Naive thymus-derived CD8-positive, alpha-beta T cell (primary cell): ENCODE data around the gene PKP3. TPM values are rescaled to one million over a fixed set of nuclear protein-coding genes. Genes with fewer than 3 reads are reported as not detected.
"Not testable (repeated sequence)": the region's sequence is repeated elsewhere in the genome, so short reads cannot be mapped to it uniquely, and the experiment has no call there.

ENCODE experiments used
- ATAC-seq, 2 donors: fragments of 150-1000 bp; cut with Tn5 transposase in 1 of 2; sonication (Bioruptor Pico), chemical (Tn5 transposase) in 1 of 2; 1 replicate in 1 of 2; 2 replicates in 1 of 2; pipeline ENCODE4 v1.10.0; 2021; ENCODE audit warnings: mild to moderate bottlenecking in 2 of 2, moderate library complexity in 2 of 2
- POLR2A ChIA-PET: fragments of 350-600 bp; sonication (Branson Sonifier 250); formaldehyde crosslinking; loops from one replicate; lab custom pipeline; 2021; ENCODE audit warnings: antibody characterized with exemption; lab: Charles Lee
- DNase-seq, 10 donors: peaks; one replicate each; pipeline versions ENCODE4 v3.0.0 to v3.0.0-alpha.2; 2020 to 2022
- H3K27ac Mint-ChIP-seq, 10 donors: one replicate each; pipeline ENCODE4 v1.8.0; 2020 to 2022; ENCODE audit warnings: mild to moderate bottlenecking in 10 of 10, mixed read lengths in 10 of 10, moderate library complexity in 4 of 10, inconsistent platforms in 1 of 10
- H3K27me3 Mint-ChIP-seq, 5 donors: one replicate each; pipeline ENCODE4 v1.8.0; 2021 to 2022; ENCODE audit warnings: mixed read lengths in 5 of 5
- H3K36me3 Mint-ChIP-seq, 3 donors: one replicate each; pipeline ENCODE4 v1.8.0; 2020 to 2022; ENCODE audit warnings: mixed read lengths in 3 of 3, mild to moderate bottlenecking in 2 of 3, inconsistent platforms in 1 of 3
- H3K4me1 Mint-ChIP-seq, 4 donors: one replicate each; pipeline ENCODE4 v1.8.0; 2021 to 2022; ENCODE audit warnings: mixed read lengths in 4 of 4
- H3K4me3 Mint-ChIP-seq, 10 donors: one replicate each; pipeline ENCODE4 v1.8.0; 2020 to 2022; ENCODE audit warnings: mild to moderate bottlenecking in 10 of 10, mixed read lengths in 10 of 10, moderate library complexity in 6 of 10, inconsistent platforms in 1 of 10
- H3K9me3 Mint-ChIP-seq, 9 donors: one replicate each; pipeline ENCODE4 v1.8.0; 2020 to 2022; ENCODE audit warnings: mixed read lengths in 9 of 9, mild to moderate bottlenecking in 3 of 9, inconsistent platforms in 1 of 9, moderate library complexity in 1 of 9
- polyA plus RNA-seq, 3 donors: library from polyadenylated mRNA; unstranded; fragments of 300-500 nt; fragmentation: Illumina TruSeq; gene quantifications; one replicate each; pipeline ENCODE4 v1.2.3, GENCODE V29; 2021
- total RNA-seq, 8 experiments: library from RNA in 2 of 8; stranded (reverse) in 2 of 8; gene quantifications; one replicate each; pipeline ENCODE4 v1.2.3 and lab custom pipeline; 2021 to 2026

PKP3 gene
- total and polyA plus RNA-seq, 5 experiments from 2014 or later: 0.15 to 0.47 (median 0.23) TPM; not detected in 1

GRCh38 chr11:393219-394033 lies 583 bp upstream of the PKP3 start:
- H3K9me3 Mint-ChIP-seq: peaks cover 0 to under 1% (median 0%) of the 10 kb centered on the region in 9 donors
- peaks cover 1 to 3% (median 2%) of the 10 kb centered on the region in 4 donors for H3K4me1 Mint-ChIP-seq
- no peaks in the 10 kb centered on the region for H3K27me3 Mint-ChIP-seq
- POLR2A ChIA-PET: no interaction called here
- no peak for DNase-seq
- ATAC-seq: no peak
- no peak overlapping the region for H3K4me3 Mint-ChIP-seq
- no peak overlapping the region for H3K27ac Mint-ChIP-seq
- no peaks in the 10 kb centered on the region for H3K36me3 Mint-ChIP-seq

DNA sequence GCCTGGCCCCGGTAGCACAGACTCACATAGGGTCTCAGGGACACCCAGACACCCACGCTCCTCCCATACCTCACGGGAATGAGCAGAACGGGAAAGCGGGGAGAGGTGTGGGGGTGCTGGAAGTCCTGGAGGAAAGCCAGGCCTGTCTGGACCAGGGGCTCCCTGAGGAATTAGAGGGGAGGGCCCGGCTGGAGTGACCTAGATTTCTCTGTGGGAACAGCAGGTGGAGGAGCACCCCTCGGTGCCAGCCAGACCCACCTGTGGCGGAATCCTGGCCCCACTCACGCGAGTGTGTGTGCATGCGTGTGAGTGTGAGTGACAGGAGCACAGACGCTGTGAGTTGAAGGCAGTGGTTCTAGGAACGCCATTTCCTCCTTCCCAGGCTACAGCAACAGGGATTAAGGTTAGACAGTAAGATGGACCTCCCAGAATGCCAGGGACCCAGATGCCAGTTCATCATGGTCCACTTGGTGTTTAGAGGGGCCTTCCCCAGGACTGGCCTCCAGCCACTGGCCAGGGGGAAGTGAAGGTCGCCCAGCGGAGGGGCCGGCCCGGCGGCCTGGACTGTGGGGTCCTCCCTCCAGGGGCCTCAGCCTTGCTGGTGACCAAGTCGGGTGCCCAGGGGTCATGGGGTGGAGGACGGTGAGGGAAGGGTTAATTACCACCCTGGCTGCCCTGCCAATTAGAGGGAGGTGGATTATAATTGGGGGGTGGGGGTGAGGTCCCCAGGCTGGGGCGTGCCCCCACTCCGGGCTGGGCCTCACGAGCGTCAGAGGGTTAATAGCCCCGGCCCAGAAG lies 1.0 kb downstream of the PKP3 start:
- ATAC-seq: no peak
- H3K36me3 Mint-ChIP-seq: no peaks in the 10 kb centered on the region
- H3K27me3 Mint-ChIP-seq: peaks cover 0 to 4% (median 0%) of the 10 kb centered on the region in 5 donors
- POLR2A ChIA-PET: no interaction called here
- peak overlapping the region in 1 of 10 donors; percentile 65 for H3K27ac Mint-ChIP-seq
- DNase-seq: no peak
- H3K4me3 Mint-ChIP-seq: peak overlapping the region in 1 of 10 donors; percentile 42
- H3K4me1 Mint-ChIP-seq: peaks cover 0 to 6% (median 4%) of the 10 kb centered on the region in 4 donors
- H3K9me3 Mint-ChIP-seq: no peaks in the 10 kb centered on the region

DNA sequence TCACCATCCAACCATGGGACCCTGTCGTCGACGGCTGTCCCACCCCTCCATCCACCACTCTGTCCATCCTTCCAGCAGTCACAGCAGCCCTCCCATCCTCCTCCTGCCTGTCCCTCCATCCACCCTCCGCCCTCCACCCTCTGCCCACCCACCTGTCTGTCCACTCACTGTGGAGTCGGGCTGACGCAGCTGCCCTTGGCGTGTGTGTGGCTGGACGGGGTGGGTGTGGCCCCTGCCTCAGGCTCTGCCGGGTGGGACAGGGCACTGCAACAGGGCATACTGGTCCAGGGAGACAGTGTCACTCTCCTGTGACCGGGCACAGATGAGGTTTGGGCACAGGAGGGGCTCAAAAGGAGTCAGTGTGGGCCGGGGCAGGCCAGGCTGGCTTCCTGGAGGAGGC lies 1.9 kb downstream of the PKP3 start:
- Mint-ChIP-seq H3K27ac (no peak overlapping the region), H3K4me1 (peaks cover 0 to 6% (median 4%) of the 10 kb centered on the region in 4 donors), H3K36me3 (no peaks in the 10 kb centered on the region), H3K4me3 (peak overlapping the region in 5 of 10 donors; percentile 23 to 59 (median 45)), H3K9me3 (no peaks in the 10 kb centered on the region), H3K27me3 (peaks cover 0 to 4% (median 0%) of the 10 kb centered on the region in 5 donors)
- ATAC-seq (no peak), DNase-seq (no peak)
- POLR2A ChIA-PET: interaction anchor here (1.0 to 2.0 kb wide), 3 partner anchors 11 to 57 kb away, joined by 3 to 19 read pairs (median 3); partner anchors contain the start of gene PTDSS2

DNA sequence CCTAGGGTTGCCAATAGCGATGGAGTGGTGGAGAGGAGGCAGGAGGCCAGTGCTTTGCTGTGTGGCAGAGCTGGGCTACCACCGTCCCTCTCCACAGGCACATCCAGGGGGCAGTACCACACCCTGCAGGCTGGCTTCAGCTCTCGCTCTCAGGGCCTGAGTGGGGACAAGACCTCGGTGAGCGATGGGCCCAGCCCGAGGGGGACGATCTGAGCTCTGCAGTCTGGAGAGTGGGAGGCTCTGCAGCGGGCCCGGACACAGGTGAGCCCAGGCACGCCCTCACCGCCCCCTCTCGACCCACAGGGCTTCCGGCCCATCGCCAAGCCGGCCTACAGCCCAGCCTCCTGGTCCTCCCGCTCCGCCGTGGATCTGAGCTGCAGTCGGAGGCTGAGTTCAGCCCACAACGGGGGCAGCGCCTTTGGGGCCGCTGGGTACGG lies 2.5 kb downstream of the PKP3 start:
- DNase-seq (no peak), ATAC-seq (peak; percentile 61 to 70)
- Mint-ChIP-seq H3K27me3 (peaks cover 0 to 4% (median 0%) of the 10 kb centered on the region in 5 donors), H3K27ac (no peak overlapping the region), H3K36me3 (no peaks in the 10 kb centered on the region), H3K4me3 (peak overlapping the region in 6 of 10 donors; percentile 8 to 59 (median 32)), H3K9me3 (no peaks in the 10 kb centered on the region), H3K4me1 (peaks cover 0 to 6% (median 4%) of the 10 kb centered on the region in 4 donors)
- POLR2A ChIA-PET: interaction anchor here (0.5 to 2.0 kb wide), 12 partner anchors 10 to 117 kb away, joined by 3 to 19 read pairs (median 3); partner anchors contain the start of genes IFITM2 and PTDSS2

DNA sequence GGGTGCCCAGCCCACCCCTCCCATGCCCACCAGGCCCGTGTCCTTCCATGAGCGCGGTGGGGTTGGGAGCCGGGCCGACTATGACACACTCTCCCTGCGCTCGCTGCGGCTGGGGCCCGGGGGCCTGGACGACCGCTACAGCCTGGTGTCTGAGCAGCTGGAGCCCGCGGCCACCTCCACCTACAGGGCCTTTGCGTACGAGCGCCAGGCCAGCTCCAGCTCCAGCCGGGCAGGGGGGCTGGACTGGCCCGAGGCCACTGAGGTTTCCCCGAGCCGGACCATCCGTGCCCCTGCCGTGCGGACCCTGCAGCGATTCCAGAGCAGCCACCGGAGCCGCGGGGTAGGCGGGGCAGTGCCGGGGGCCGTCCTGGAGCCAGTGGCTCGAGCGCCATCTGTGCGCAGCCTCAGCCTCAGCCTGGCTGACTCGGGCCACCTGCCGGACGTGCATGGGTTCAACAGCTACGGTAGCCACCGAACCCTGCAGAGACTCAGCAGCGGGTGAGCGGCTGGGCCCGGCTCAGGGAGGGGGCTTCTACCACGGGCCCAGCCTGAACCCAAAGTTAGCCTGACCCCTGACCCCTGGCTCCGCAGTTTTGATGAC lies 3.0 kb downstream of the PKP3 start:
- Mint-ChIP-seq H3K27me3 (peaks cover 0 to 4% (median 0%) of the 10 kb centered on the region in 5 donors), H3K36me3 (no peaks in the 10 kb centered on the region), H3K4me1 (peaks cover 0 to 6% (median 4%) of the 10 kb centered on the region in 4 donors), H3K4me3 (peak overlapping the region in 5 of 10 donors; percentile 14 to 59 (median 38)), H3K9me3 (no peaks in the 10 kb centered on the region), H3K27ac (no peak overlapping the region)
- DNase-seq: peak in 6 of 10 donors; percentile 29 to 54 (median 45)
- ATAC-seq: peak; percentile 78 to 92
- POLR2A ChIA-PET: interaction anchor here (0.5 to 2.0 kb wide), 12 partner anchors 10 to 118 kb away, joined by 3 to 19 read pairs (median 3); partner anchors contain the start of genes IFITM2 and PTDSS2

GRCh38 chr11:398826-399225 lies 4.8 kb downstream of the PKP3 start:
- Mint-ChIP-seq H3K4me1 (peaks cover 0 to 6% (median 4%) of the 10 kb centered on the region in 4 donors), H3K9me3 (no peaks in the 10 kb centered on the region), H3K36me3 (no peaks in the 10 kb centered on the region), H3K27ac (peak overlapping the region in 1 of 10 donors; percentile 89), H3K4me3 (peak overlapping the region in 2 of 10 donors; percentile 57 to 64), H3K27me3 (peaks cover 0 to 4% (median 0%) of the 10 kb centered on the region in 5 donors)
- no peak for ATAC-seq
- DNase-seq: no peak
- POLR2A ChIA-PET: interaction anchor here (1.5 kb wide), 1 partner anchor 18 kb away, joined by 3 read pairs; no protein-coding TSS in a partner anchor

DNA sequence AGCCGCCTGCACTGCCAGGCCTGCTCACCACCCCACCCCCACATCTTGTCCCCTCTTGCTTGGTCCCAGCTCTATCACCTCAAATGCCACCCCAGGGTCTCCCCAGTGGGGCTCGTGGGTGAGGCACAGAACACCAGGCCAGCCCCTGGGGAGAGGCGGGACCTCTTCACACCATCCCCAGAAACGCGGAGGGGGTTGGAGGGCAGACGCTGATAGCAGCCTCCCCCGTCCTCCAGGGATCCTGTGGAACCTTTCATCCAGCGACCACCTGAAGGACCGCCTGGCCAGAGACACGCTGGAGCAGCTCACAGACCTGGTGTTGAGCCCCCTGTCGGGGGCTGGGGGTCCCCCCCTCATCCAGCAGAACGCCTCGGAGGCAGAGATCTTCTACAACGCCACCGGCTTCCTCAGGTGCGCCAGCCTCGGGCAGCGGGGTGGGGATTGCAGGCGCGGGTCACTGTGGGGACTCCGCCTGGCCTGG lies 5.8 kb downstream of the PKP3 start:
- DNase-seq: peak in 1 of 10 donors; percentile 4
- Mint-ChIP-seq H3K27ac (peak overlapping the region in 2 of 10 donors; percentile 13 to 51), H3K9me3 (no peaks in the 10 kb centered on the region), H3K27me3 (peaks cover 0 to 4% (median 0%) of the 10 kb centered on the region in 5 donors), H3K4me3 (peak overlapping the region in 3 of 10 donors; percentile 6 to 43 (median 15)), H3K4me1 (peaks cover 0 to 10% (median 5%) of the 10 kb centered on the region in 4 donors), H3K36me3 (no peaks in the 10 kb centered on the region)
- no peak for ATAC-seq
- POLR2A ChIA-PET: interaction anchor here (1.5 kb wide), 1 partner anchor 17 kb away, joined by 3 read pairs; no protein-coding TSS in a partner anchor

- H3K27ac Mint-ChIP-seq: no peak overlapping the region
- peaks cover 0 to 3% (median 0%) of the 10 kb centered on the region in 3 donors for H3K36me3 Mint-ChIP-seq
- DNase-seq: no peak
- peaks cover 3 to 12% (median 6%) of the 10 kb centered on the region in 4 donors for H3K4me1 Mint-ChIP-seq
- peaks cover 0 to 4% (median 0%) of the 10 kb centered on the region in 5 donors for H3K27me3 Mint-ChIP-seq
- POLR2A ChIA-PET: no interaction called here
- H3K4me3 Mint-ChIP-seq: no peak overlapping the region
- no peaks in the 10 kb centered on the region for H3K9me3 Mint-ChIP-seq
- ATAC-seq: no peak
These were observed 6.3 kb downstream of the PKP3 start for GRCh38 chr11:400241-400689.

DNA sequence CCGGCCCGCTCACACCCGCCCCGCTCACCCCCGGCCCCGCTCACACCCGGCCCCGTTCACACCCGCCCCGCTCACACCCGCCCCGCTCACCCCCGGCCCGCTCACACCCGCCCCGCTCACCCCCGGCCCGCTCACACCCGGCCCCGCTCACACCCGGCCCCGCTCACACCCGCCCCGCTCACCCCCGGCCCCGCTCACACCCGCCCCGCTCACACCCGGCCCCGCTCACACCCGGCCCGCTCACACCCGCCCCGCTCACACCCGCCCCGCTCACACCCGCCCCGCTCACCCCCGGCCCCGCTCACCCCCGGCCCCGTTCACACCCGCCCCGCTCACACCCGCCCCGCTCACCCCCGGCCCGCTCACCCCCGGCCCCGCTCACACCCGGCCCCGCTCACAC lies 7.2 kb downstream of the PKP3 start:
- DNase-seq, H3K36me3 Mint-ChIP-seq, H3K27me3 Mint-ChIP-seq, POLR2A ChIA-PET, H3K4me3 Mint-ChIP-seq, H3K27ac Mint-ChIP-seq, H3K9me3 Mint-ChIP-seq, ATAC-seq: not testable (repeated sequence)
- H3K4me1 Mint-ChIP-seq: peaks cover 8 to 16% (median 8%) of the 10 kb centered on the region in 4 donors

DNA sequence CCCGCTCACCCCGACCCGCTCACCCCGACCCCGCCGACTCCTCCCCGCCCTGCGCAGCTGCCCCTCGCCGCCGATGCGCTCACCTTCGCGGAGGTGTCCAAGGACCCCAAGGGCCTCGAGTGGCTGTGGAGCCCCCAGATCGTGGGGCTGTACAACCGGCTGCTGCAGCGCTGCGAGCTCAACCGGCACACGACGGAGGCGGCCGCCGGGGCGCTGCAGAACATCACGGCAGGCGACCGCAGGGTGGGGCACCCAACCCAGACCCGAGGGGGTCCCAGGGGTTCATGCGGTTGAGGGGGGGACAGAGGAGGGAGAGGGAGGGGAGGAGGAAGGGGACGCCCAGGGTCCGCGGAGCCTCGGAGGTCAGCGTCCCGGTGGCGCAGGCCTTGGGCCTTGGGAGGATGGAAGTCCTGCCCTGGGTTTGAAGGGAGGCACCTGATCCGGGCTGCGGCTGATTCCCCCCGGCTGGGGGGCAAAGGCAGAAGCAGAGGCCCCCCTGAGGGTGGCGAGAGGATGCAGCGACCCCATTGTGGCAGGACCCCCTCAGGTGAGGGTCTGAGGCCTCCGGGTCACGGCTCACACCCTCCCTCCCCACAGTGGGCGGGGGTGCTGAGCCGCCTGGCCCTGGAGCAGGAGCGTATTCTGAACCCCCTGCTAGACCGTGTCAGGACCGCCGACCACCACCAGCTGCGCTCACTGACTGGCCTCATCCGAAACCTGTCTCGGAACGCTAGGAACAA lies 9.2 kb downstream of the PKP3 start:
- POLR2A ChIA-PET: interaction anchor here (0.9 to 6.7 kb wide), 5 partner anchors 11 to 196 kb away, joined by 3 to 100 read pairs (median 3); partner anchors contain the start of genes BET1L, RIC8A and SIGIRR
- Mint-ChIP-seq H3K4me1 (peaks cover 5 to 22% (median 11%) of the 10 kb centered on the region in 4 donors), H3K4me3 (peak overlapping the region in 1 of 10 donors; percentile 45), H3K36me3 (peaks cover 0 to 6% (median 0%) of the 10 kb centered on the region in 3 donors), H3K27ac (no peak overlapping the region), H3K27me3 (peaks cover 0 to 4% (median 0%) of the 10 kb centered on the region in 5 donors), H3K9me3 (no peaks in the 10 kb centered on the region)
- ATAC-seq (no peak), DNase-seq (no peak)
